Activated naive CD4-positive, alpha-beta T cell treated with anti-CD3 and anti-CD28 coated beads, Interleukin-2, amount 50 U/mL, for 24 hours (primary cell): ENCODE data around the gene ECHDC3.

Experiments
- H3K27ac Mint-ChIP-seq: one replicate; pipeline ENCODE4 v1.8.0; 2021; ENCODE audit warnings: mild to moderate bottlenecking, mixed read lengths
- H3K27me3 Mint-ChIP-seq: one replicate; pipeline ENCODE4 v1.8.0; 2021; ENCODE audit warnings: mixed read lengths
- H3K36me3 Mint-ChIP-seq: one replicate; pipeline ENCODE4 v1.8.0; 2021; ENCODE audit warnings: mixed read lengths
- H3K4me1 Mint-ChIP-seq: one replicate; pipeline ENCODE4 v1.8.0; 2021; ENCODE audit warnings: mixed read lengths
- H3K4me3 Mint-ChIP-seq: one replicate; pipeline ENCODE4 v1.8.0; 2021; ENCODE audit warnings: mild to moderate bottlenecking, mixed read lengths
- H3K9me3 Mint-ChIP-seq: one replicate; pipeline ENCODE4 v1.8.0; 2021; ENCODE audit warnings: mixed read lengths

Gene ECHDC3, protein sequence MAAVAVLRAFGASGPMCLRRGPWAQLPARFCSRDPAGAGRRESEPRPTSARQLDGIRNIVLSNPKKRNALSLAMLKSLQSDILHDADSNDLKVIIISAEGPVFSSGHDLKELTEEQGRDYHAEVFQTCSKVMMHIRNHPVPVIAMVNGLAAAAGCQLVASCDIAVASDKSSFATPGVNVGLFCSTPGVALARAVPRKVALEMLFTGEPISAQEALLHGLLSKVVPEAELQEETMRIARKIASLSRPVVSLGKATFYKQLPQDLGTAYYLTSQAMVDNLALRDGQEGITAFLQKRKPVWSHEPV

GRCh38 chr10:11742009-11742778 is at the start of gene ECHDC3:
Gene ECHDC3 (plus strand): TSS chr10:11742382. CDS start chr10:11742577, 195 bp downstream.
- H3K4me3 Mint-ChIP-seq = peak within 1 kb of the TSS; percentile 76
- no peak within 1 kb of the TSS for H3K27ac Mint-ChIP-seq
- no peaks in the 10 kb centered on the region for H3K9me3 Mint-ChIP-seq
- H3K27me3 Mint-ChIP-seq = peaks cover 17% of the 10 kb centered on the region
- peaks cover 1% of the 10 kb centered on the region for H3K36me3 Mint-ChIP-seq
- peaks cover 8% of the 10 kb centered on the region for H3K4me1 Mint-ChIP-seq

DNA sequence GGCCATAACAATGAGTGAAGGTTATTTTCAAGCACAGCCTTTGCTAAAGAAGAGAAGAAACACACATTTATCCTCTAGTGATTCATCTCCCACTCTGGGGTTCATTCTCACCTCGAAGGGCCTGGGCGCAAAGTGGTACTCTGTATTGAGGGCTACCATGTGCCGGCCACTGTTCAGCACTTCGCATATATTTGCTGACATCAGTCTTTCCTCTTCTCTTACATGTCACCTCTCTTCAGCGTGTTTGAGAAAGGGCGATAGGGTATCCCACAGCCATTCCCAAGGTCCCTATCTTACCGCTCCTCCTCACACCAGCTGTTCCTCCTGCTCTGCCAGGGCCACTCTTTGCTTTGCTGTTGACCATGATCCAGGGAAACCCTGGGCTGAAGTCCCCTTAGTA is 48.8 kb upstream of the ECHDC3 start:
- Mint-ChIP-seq H3K27me3 (no peaks in the 10 kb centered on the region), H3K36me3 (no peaks in the 10 kb centered on the region), H3K4me1 (peaks cover 13% of the 10 kb centered on the region), H3K27ac (no peak overlapping the region), H3K9me3 (no peaks in the 10 kb centered on the region), H3K4me3 (no peak overlapping the region)

DNA sequence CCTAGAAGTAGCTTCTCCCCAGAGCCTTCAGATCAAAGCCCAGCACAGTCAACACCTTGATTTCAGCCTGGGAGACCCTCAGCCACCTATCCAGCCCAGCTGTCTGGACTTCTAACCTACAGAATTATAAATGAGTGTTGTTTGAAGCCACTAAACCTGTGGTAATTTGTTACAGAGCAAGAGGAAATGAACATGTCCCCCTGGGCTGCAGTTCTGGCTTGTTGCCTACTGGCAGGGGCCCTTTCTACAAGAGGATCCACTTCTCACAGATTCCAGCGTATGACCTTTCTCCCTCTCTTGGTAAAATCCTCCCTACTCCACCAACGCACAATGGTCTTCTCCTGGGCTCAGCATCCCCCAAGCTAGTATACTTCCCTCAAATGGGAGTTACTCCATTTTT is 46.4 kb upstream of the ECHDC3 start:
- Mint-ChIP-seq H3K27me3 (no peaks in the 10 kb centered on the region), H3K4me3 (no peak overlapping the region), H3K4me1 (peaks cover 5% of the 10 kb centered on the region), H3K9me3 (no peaks in the 10 kb centered on the region), H3K27ac (no peak overlapping the region), H3K36me3 (no peaks in the 10 kb centered on the region)

DNA sequence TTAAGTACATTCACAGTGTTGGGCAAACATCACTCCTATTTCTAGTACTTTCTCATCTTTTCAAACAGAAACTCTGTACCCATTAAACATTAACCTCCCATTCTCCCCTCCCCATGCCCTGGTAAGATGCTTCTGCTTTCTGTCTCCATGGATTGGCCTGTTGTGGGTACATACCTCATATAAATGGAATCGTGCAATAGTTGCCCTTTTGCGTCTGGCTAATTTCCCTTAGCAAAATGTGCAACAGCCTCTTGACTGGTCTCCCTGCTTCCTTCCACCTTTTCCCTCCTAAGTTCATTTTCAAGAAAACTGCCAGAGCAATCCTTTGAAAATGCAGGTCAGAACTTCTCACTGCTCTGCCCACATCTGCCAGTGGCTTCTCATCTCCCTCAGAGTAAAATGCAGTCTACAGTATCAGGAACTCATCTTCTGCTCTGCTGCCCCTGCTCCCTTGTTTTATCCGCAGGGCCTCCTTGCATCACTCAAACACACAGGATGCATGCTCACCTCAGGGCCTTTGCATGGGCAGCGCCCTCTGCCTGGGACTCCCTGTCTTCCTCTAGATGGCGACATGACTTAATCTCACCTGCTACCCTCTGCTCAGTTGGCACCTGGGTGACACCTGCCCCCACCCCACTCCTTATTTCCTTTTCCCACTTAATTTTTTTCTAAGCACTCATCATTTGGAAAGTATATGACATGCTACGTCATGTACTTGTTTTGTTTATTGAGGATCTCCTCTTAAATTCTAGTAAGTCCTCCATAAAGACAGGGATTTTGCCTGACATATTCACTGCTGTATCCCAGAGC is 44.3 kb upstream of the ECHDC3 start:
- H3K9me3 Mint-ChIP-seq = no peaks in the 10 kb centered on the region
- H3K4me1 Mint-ChIP-seq = peaks cover 5% of the 10 kb centered on the region
- no peak overlapping the region for H3K27ac Mint-ChIP-seq
- no peaks in the 10 kb centered on the region for H3K36me3 Mint-ChIP-seq
- H3K27me3 Mint-ChIP-seq = no peaks in the 10 kb centered on the region
- no peak overlapping the region for H3K4me3 Mint-ChIP-seq

GRCh38 chr10:11698691-11699549 is 43.3 kb upstream of the ECHDC3 start:
- Mint-ChIP-seq H3K4me3 (no peak overlapping the region), H3K27ac (no peak overlapping the region), H3K36me3 (no peaks in the 10 kb centered on the region), H3K27me3 (no peaks in the 10 kb centered on the region), H3K9me3 (no peaks in the 10 kb centered on the region), H3K4me1 (peaks cover 5% of the 10 kb centered on the region)

DNA sequence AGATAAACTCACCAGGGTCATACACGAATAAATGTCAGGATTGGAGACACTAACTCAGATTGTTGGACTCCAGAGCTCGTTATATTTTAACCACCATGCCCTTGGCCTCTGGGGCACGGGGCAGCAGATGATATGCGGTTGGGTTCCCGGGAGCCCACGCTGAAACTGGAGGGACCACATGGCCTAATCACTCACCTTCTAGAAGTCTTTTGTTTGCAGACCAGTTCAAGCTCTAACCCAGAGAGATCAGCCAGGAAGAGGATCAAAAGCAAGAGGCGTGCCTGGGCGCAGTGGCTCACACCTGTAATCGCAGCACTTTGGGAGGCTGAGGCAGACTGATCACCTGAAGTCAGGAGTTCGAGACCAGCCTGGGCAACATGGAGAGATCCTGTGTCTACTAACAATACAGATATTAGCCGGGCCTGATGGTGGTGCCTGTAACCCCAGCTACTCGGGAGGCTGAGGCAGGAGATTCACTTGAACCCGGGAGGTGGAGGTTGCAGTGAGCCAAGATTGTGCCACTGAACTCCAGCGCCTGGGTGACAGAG is 42.6 kb upstream of the ECHDC3 start:
- no peak overlapping the region for H3K4me3 Mint-ChIP-seq
- H3K4me1 Mint-ChIP-seq = peaks cover 5% of the 10 kb centered on the region
- H3K27me3 Mint-ChIP-seq = no peaks in the 10 kb centered on the region
- H3K36me3 Mint-ChIP-seq = no peaks in the 10 kb centered on the region
- no peaks in the 10 kb centered on the region for H3K9me3 Mint-ChIP-seq
- no peak overlapping the region for H3K27ac Mint-ChIP-seq

GRCh38 chr10:11700539-11700938 is 41.6 kb upstream of the ECHDC3 start:
- H3K27me3 Mint-ChIP-seq = no peaks in the 10 kb centered on the region
- peaks cover 5% of the 10 kb centered on the region for H3K4me1 Mint-ChIP-seq
- no peaks in the 10 kb centered on the region for H3K36me3 Mint-ChIP-seq
- H3K4me3 Mint-ChIP-seq = no peak overlapping the region
- no peaks in the 10 kb centered on the region for H3K9me3 Mint-ChIP-seq
- H3K27ac Mint-ChIP-seq = no peak overlapping the region

GRCh38 chr10:11701451-11702095 is 40.6 kb upstream of the ECHDC3 start:
- Mint-ChIP-seq H3K4me1 (peaks cover 5% of the 10 kb centered on the region), H3K4me3 (no peak overlapping the region), H3K27me3 (peaks cover 2% of the 10 kb centered on the region), H3K27ac (no peak overlapping the region), H3K9me3 (no peaks in the 10 kb centered on the region), H3K36me3 (no peaks in the 10 kb centered on the region)

DNA sequence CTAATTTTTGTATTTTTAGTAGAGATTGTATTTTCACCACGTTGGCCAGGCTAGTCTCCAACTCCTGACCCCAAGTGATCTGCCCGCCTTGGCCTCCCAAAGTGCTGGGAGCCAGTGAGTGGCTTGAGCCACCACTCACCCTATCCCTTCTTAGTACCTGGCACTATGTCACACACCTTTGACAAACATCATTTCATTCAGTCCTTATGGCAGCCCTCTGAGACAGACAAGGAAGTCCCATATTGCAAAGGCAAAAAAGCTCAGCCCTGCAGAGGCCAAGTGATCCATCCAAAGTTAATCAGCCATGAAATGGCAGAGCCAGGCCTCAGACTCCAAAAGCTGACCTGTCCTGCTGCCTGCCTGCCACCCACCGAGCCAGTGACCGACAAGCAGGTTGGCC is 39.9 kb upstream of the ECHDC3 start:
- peaks cover 2% of the 10 kb centered on the region for H3K27me3 Mint-ChIP-seq
- no peak overlapping the region for H3K4me3 Mint-ChIP-seq
- H3K4me1 Mint-ChIP-seq = peaks cover 5% of the 10 kb centered on the region
- H3K9me3 Mint-ChIP-seq = no peaks in the 10 kb centered on the region
- no peak overlapping the region for H3K27ac Mint-ChIP-seq
- no peaks in the 10 kb centered on the region for H3K36me3 Mint-ChIP-seq

GRCh38 chr10:11704092-11704491 is 38.1 kb upstream of the ECHDC3 start:
- Mint-ChIP-seq H3K9me3 (no peaks in the 10 kb centered on the region), H3K27me3 (peaks cover 6% of the 10 kb centered on the region), H3K27ac (no peak overlapping the region), H3K36me3 (no peaks in the 10 kb centered on the region), H3K4me1 (no peaks in the 10 kb centered on the region), H3K4me3 (no peak overlapping the region)

DNA sequence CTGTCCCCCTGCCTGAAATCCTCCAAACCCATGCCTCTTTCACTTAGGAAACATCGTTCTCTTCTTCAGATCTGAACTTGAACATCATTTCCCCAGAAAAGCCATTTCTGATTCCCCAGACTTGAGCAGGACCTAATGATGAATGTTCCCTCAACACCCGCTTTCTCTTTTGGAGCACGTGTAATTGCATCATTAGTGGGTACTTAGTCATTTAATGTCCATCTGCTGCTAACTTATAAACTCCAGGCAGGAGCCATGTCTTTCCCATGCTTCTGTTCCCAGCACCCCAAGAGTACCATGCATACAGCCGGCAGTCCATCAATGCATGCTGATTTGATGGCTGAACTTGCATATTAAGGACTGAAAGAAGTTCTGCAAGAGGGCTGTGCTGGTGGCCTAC is 36.5 kb upstream of the ECHDC3 start:
- H3K27ac Mint-ChIP-seq = no peak overlapping the region
- H3K4me1 Mint-ChIP-seq = peaks cover 10% of the 10 kb centered on the region
- no peaks in the 10 kb centered on the region for H3K9me3 Mint-ChIP-seq
- H3K36me3 Mint-ChIP-seq = no peaks in the 10 kb centered on the region
- no peak overlapping the region for H3K4me3 Mint-ChIP-seq
- H3K27me3 Mint-ChIP-seq = peaks cover 6% of the 10 kb centered on the region

- no peak overlapping the region for H3K27ac Mint-ChIP-seq
- peaks cover 6% of the 10 kb centered on the region for H3K27me3 Mint-ChIP-seq
- H3K9me3 Mint-ChIP-seq = no peaks in the 10 kb centered on the region
- H3K4me1 Mint-ChIP-seq = peaks cover 20% of the 10 kb centered on the region
- H3K36me3 Mint-ChIP-seq = no peaks in the 10 kb centered on the region
- H3K4me3 Mint-ChIP-seq = no peak overlapping the region
Measured at GRCh38 chr10:11706895-11707567, 35.2 kb upstream of the ECHDC3 start.

- H3K27ac Mint-ChIP-seq = peak overlapping the region; percentile 43
- H3K36me3 Mint-ChIP-seq = no peaks in the 10 kb centered on the region
- H3K4me3 Mint-ChIP-seq = no peak overlapping the region
- peaks cover 27% of the 10 kb centered on the region for H3K4me1 Mint-ChIP-seq
- peaks cover 9% of the 10 kb centered on the region for H3K27me3 Mint-ChIP-seq
- H3K9me3 Mint-ChIP-seq = no peaks in the 10 kb centered on the region
Measured at GRCh38 chr10:11707624-11708350, 34.4 kb upstream of the ECHDC3 start.
